ENCODE results near the gene TMEM135.
"Not testable (repeated sequence)": the region's sequence is repeated elsewhere in the genome, so short reads cannot be mapped to it uniquely, and the experiment has no call there.

Gene TMEM135

DNA sequence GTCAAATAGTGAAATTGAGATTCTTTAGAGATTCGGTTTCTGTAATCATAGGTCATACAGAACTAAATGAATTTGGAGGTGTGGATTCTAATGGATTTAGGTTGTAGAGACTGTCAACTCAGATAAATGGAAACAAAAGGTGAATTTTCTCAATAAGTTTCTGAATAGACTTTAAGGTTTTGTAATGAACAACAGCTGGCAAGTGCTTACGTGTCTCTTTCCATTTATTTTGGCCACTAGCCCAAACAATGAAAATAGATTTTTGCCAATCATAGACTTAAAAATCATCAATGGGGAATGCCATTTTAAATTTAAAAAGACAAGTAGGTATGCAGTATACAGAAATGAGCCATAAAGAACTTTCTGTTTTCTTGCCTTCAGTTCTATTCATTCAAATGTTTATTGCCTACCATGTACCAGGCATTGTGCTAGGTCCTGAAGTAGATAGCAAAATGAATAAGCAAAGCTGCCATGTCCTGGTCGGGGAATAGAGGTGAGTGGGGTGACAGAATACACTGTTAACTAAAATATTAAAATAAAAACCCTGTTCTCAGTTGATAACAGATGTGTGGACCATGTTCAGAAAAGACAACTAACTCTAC, 16.9 kb upstream of the TMEM135 start:
- no peak for DNase-seq (ENCODE audit: low read depth)

- no peak for DNase-seq (ENCODE audit: low read depth)
These were observed 15.5 kb upstream of the TMEM135 start for GRCh38 chr11:87022254-87022653.

DNA sequence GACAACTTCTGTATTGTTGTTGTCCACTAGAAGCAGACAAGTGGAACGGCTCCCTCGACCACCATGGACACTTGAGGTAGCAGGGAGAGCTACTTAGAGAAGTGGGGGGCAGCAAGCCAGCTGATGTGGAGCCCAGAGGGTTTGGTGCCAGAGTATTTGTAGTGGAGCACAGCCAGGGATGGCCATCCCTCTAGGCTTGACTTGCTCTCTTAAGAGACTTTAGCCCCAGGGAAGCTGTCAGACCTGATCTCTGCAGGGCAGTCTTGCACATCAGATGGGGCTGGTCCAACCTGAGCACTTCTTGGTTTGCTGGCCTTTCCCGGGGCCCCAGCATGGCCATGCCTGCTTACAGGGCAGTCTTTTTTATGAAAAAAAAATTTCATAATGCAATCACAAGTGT, 15.0 kb upstream of the TMEM135 start:
- DNase-seq (ENCODE audit: low read depth): no peak

GRCh38 chr11:87026415-87026814, 11.3 kb upstream of the TMEM135 start:
- DNase-seq (ENCODE audit: low read depth): not testable (repeated sequence)

DNA sequence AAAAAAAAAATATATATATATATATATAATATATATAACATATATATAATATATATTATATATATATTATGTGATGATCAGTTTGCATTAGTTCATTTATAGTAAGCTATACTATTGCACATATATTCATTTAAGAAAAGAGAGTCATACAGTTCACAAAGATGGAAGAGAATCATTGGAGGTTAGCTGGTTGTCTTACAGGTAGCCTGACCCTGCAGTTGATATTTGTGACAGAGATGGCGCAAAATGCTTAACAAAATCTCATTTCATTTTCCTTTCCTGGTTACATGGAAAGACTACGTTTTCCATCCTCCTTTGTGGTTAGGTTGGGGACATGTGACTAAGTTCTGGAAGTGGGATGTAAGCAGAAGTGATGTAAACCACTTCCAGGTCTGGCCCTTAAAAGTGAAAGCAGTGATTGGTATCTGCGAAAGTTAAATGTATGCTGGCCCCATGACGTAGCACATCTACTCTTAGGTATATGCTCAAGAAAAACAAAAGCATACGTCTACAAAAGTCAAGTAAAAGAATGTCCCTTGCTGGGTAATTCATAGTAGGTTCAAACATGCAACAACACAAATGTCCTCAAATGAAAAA, 7.2 kb upstream of the TMEM135 start:
- DNase-seq (ENCODE audit: low read depth): peak; percentile 34

DNA sequence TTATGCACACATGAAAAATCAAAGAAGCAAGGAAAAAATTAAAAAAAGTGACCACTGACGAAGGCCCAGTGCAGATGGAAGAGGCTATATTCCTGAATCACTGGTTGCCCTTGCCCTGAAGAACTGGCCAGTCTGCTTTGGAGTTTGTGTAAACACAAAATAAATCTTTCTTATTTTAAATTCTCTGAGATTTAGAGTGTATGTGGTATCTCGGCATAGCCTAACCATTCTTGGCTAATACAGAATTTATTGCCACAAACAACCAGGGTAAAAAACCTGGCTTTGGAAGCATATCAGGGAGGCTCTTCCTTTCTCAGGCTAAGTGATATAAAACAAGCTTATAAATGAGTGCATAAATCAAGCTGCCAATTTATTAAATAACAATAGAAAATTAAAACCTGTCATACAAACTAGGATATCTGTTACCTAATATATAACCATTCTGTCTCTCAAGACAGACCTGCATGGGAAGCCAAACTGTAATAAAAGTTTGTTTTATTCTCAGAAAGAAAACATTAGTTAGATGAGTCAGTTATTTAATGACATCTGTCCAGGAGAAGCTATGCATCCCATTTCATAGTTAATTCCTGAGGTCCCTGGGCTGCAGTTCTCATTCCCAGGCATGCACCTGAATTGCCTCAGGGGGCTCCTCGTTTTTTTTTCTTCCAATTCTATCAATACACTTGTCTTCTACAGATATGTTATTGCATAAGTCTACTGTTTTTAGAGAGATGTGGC, 6.1 kb upstream of the TMEM135 start:
- DNase-seq (ENCODE audit: low read depth): peak; percentile 64

DNA sequence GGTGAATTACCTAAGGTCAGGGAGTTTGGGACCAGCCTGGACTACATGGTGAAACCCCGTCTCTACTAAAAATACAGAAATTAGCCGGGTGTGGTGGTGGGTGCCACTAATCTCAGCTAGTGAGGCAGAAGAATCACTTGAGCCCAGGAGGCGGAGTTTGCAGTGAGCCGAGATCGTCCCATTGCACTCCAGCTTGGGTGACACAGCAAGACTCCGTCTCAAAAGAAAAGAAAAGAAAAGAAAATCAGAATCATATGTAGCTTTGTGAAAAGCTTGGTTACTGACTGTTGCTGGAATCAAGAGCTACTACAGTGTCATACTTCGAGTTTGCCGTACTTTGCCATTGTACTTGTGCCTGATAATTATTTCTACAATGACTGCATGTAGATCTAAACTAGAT, 4.2 kb upstream of the TMEM135 start:
- no peak for DNase-seq (ENCODE audit: low read depth)

DNA sequence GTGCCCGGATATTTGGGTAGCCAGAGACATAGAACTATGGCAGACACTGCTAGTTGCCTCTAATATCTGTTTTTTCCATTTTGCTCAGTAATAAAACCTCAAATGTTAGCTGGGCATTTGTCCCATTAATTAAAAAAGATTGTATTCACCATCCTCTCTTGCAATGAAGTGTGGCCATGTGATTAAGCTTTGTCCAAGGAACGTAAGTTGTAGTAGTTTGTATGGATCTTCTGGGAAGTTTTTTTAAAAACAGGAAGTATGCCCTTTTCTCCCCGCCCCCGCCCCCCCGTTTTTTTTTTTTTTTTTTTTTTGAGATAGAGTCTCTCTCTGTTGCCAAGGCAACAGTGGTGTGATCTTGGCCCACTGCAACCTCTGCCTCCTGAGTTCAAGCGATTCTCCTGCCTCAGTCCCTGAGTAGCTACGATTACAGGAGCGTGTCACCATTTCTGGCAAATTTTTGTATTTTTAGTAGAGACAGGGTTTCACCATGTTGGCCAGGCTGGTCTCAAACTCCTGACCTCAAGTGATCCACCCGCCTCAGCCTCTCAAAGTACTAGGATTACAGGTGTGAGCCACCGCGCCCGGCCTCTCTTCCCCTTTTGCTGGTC, 1.7 kb upstream of the TMEM135 start:
- no peak for DNase-seq (ENCODE audit: low read depth)

GRCh38 chr11:87036756-87037449, 831 bp upstream of the TMEM135 start:
- DNase-seq (ENCODE audit: low read depth): peak; percentile 14

DNA sequence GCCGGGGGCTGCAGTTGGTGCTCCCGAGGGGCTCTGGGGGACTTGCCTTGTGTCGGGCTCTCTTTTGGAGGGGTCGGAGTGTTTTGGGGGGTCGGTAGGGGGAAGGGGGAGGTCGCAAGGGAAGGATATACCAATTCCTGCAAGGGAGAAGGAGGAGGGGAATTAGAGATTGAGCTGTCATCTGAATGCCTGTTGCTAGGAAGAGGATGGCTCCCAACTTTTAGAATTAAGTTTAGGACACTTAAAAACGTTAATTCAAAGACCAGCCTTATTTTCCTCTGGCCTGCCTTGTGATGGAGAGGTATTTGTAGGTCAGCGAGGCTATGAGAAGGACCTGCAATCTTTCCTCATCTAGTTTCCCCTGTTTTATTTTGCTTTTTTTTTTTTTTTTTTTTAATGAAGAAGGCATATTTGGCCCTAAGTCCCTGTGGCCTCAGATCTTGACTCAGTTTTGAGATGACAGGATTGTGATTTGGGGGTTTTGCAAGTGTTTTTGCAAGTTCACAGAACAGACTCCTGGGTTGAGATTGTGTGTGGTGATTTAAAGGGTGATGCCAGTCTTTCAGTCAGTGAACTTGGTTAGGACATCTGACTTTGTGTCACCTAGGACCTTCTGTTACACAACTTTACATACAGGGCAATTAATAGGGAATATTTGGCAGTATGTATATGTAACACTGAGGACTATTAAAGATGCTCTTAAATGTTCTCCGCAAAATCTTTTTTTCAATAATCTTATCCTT, 672 bp downstream of the TMEM135 start:
- DNase-seq (ENCODE audit: low read depth): peak; percentile 19

- DNase-seq (ENCODE audit: low read depth): no peak
These were observed 1.6 kb downstream of the TMEM135 start for GRCh38 chr11:87039371-87039770.

DNA sequence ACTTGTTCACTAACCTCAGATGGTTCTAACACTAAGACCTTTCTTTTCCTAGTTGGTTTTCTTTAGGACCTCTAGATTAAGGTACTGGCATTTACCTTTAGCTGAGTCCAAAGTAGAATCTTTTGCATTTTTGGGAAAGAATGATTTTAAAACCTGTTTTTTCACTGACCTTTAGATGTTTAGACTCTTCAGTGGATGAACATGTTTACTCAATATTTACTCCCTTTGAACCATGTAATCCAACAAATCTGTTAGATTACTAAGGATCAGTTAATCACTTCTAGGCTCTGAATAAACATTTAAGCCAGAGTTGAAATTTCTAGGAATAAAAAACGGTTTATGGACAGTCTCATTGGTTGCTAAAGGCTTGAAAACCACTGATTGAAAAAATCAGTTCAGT, 6.2 kb downstream of the TMEM135 start:
- DNase-seq (ENCODE audit: low read depth): no peak

DNA sequence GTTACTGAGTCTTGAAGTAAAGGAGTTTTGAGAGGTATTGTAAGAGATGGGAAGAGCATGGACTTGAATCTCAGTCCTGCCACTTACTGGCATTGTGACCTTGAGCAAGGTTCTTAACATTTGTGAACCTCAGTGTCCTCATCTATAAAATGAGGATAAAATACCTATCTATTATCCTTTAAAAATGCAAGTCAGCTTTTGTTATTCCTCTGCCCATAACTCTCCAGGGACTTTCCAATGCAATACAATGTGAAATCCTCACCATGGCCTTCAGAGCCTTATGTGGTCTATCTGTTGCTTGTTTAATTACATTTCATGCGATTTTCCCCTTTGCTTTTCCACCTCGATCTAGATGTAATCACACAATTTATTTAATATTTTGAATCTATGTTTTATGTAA, 9.1 kb downstream of the TMEM135 start:
- no peak for DNase-seq (ENCODE audit: low read depth)

GRCh38 chr11:87056091-87056490, 18.4 kb downstream of the TMEM135 start:
- no peak for DNase-seq (ENCODE audit: low read depth)

DNA sequence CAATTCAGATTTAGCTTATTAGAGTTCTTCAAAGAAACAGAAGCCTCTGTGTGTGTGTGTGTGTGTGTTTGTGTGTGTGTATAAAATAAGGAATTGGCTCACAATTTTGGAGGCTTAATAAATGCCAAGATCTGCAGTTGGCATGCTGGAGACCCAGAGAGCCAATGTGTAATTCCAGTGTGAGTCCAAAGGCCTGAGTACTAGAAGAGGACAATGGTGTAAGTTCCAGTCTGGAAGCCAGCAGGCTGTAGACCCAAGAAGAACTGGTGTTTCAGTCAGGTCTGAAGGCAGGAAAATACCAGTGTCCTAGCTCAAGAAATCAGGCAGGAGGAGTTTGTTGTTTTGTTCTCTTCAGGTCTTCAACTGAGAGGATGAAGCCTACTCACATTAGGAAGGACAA, 20.0 kb downstream of the TMEM135 start:
- no peak for DNase-seq (ENCODE audit: low read depth)

- DNase-seq (ENCODE audit: low read depth): no peak
These were observed 22.1 kb downstream of the TMEM135 start for GRCh38 chr11:87059596-87060390.

GRCh38 chr11:87061766-87062165, 24.0 kb downstream of the TMEM135 start:
- DNase-seq (ENCODE audit: low read depth): peak; percentile 57

GRCh38 chr11:87063982-87064381, 26.2 kb downstream of the TMEM135 start:
- DNase-seq (ENCODE audit: low read depth): peak; percentile 39

- no peak for DNase-seq (ENCODE audit: low read depth)
These were observed 35.1 kb downstream of the TMEM135 start for GRCh38 chr11:87072787-87073186.

DNA sequence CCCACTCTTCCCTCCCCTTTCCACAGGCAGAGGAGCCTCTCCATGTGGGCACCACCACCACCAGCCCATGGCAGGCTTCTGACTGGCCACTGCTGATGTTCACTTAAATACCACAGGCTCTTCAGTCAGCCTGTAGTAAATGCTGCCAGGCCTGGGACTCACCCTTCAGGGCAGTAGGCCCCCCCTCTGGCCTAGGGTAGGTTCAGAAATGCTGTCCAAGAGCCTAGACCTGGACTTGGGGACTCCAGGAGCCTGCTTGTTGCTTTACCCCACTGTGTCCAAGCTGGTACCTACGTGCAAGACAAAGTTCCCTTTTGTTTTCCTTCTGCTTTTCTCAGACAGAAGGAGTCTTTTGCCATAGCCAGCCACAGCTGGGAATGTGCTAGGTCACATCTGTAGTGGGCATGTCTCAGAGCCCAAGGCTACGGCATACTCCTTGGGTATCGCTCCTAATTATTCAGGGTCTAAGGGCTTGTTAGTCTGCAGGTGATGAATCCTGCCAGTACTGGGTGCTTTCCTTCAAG, 38.6 kb downstream of the TMEM135 start:
- no peak for DNase-seq (ENCODE audit: low read depth)

All from amniotic epithelial cell (primary cell).